NCI-H2196 treated with DMSO at 0.1 percent for 48 hours (cell line): Measurements from ENCODE around the gene WWC2.

ENCODE experiments used
- DNase-seq: peaks from one replicate; lab custom pipeline; 2025; ENCODE audit not compliant: unreplicated experiment; lab: John Stamatoyannopoulos, UW

The WWC2 gene

DNA sequence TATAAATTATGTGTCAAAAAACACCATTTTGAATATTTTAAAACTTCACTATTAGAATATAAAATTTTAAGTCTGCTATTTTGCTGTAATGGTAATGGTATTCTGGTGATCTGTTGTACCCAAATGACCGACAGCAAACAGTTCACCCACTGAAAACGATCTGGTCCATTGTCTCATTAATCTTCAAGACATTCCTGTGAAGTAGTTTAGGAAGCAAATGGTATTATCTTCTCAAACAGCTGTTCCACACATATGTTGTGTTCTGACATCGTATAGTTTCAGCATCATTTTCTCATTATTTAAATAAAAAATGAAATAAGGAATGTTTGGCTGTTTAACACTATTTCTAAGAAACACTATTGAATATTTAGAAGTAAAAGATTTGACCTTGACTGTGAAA lies 98.1 kb downstream of the WWC2 start:
- DNase-seq: no peak

DNA sequence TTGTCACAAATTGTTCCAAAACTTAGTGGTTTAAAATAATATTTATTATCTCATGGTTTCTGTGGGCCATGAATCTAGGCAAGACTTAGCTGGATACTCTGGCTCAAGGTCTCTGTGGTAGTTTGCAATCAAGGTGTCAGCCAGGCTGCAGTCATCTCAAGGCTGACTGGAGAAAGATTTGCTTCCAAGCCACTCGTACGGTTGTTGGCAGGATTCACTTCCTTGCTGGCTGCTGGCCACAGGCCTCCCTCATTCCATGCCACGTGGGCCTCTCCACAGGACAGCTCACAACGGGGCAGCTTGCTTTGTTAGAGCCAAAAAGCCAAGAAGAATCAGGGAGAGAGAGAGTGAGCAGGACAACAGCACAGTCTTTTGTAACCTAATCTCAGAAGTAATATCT lies 101.4 kb downstream of the WWC2 start:
- DNase-seq: peak; percentile 9

DNA sequence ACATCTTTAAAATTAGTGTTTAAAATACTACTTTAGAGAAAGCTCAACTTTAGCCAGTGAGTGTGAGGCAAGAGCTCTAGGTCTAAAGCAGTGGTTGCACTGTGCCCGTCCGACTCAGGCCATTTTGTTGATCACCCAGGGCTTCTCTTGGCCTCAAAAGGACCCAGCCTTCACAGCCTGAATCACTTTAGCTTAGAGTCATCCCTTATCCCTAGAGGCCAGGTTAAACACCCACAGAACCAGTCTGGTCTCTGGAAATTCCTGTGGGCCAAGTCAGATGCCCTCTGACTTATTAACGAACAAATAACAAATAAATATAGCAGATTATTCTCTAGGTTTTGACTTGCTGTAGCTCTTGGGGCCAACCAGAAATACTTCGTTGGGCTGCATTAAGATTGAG lies 102.3 kb downstream of the WWC2 start:
- DNase-seq: no peak

DNA sequence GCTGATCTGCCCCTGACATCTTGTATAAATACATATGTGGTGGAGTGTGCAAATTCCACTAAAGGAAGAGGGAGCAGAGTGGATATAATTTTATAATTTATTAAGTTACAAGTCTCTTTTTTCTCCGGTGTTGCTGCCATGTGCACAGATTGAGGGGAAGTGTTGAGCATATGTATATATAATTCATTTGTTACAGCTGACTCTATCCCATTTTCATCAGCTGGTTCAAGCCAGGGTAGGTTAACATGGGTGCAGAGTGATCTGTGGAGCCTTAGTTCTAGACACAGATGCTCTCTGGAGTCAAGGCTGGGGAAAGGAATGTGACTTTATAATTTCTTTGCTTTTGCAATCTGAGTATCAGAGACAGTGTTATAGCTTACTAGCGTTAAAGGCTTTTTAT lies 103.5 kb downstream of the WWC2 start:
- no peak for DNase-seq

DNA sequence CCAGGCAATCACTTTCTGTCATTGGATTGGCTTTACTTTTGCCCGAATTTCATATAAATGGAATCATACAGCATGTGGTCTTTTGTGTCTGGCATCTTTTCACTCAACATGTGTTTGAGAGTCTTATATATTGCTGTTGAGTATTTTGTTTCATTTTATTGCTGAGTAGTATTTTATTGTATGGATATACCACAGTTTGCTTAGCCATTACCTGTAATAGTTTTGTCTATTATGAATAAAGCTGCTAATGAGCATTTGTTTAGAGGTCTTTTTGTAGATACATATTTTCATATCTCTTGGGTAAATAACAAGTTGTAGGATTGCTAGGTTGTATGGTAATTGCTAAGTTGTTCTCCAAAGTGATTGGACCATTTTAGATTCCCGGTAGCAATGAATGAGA lies 105.7 kb downstream of the WWC2 start:
- no peak for DNase-seq

DNA sequence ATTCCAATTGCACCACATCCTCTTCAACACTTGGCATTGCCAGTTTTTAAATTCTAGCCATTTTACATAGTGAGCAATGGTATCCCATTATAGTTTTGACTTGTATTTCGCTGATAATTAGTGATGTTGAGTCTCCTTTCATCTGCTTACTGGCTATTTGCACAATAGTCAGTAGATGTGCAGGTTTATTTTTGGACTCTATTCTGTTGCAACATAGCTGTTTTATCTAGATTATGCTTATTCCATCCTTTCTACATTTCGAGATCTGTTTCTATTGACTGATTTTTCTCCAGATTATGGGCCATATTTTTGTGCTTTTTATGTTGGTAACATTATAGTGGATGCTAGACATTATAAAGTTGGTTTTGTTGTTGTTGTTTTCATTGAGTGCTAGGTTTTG lies 106.1 kb downstream of the WWC2 start:
- no peak for DNase-seq

DNA sequence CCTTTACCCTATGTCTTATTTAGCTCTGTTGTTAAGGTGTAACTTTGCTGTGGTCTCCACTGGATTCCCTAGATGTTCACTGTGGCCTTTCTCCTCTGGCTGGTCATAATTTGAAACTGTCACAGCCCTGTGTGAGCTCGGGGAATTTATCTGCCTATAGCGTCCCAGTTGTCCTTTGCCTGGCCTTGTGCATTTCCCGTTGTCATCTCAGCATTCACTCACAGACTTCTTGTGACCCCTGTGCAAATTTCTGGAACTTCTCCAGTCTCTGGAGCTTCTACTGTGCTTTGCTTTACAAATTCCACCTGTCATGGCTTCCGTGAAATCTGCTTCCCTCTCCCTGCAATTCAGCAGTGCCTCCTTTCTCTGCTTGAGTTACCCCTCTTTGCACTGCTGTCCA lies 106.7 kb downstream of the WWC2 start:
- no peak for DNase-seq

DNA sequence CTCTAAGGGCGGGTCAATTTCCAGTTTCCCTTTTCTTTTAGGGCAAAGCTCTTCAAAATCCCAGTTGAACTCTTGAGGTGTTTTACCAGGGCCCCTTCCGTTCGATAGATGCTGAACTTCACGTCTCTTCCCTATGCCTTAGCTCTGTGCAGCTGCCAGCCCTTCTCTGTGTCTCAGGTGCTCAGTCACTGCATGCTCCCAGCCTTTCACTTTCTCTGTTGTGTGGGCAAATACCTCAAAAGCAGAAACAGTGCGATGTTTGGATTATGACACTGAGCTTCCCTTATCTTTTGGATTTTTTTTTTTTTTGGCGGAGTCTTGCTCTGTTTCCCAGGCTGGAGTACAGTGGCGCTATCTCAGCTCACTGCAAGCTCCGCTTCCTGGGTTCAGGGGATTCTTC lies 112.5 kb downstream of the WWC2 start:
- no peak for DNase-seq

GRCh38 chr4:183213996-183214395 lies 114.9 kb downstream of the WWC2 start:
- no peak for DNase-seq

- no peak for DNase-seq
Measured at GRCh38 chr4:183214912-183215488, 115.9 kb downstream of the WWC2 start.

- no peak for DNase-seq
Measured at GRCh38 chr4:183220236-183220635, 121.2 kb downstream of the WWC2 start.

- no peak for DNase-seq
Measured at GRCh38 chr4:183223053-183223452, 124.0 kb downstream of the WWC2 start.

DNA sequence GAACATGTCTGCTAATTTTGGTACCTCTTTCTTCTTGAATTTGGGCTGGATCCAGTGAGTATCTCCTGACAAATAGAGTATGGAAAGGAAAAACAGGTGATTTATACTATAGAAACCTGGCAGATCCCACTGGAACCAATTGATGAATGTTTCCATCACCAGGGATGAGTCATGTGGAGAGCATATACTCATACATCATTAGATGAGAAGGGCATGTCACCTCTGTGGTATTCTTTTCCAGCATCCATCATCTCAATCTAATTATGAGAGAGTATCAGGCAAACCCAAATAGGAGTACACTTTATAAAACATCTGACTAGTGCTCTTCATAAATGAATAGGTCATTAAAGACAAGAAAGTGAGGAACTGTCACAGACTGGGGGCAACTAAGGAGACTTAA lies 130.3 kb downstream of the WWC2 start:
- no peak for DNase-seq

GRCh38 chr4:183240581-183241321 lies 141.7 kb downstream of the WWC2 start:
- no peak for DNase-seq

DNA sequence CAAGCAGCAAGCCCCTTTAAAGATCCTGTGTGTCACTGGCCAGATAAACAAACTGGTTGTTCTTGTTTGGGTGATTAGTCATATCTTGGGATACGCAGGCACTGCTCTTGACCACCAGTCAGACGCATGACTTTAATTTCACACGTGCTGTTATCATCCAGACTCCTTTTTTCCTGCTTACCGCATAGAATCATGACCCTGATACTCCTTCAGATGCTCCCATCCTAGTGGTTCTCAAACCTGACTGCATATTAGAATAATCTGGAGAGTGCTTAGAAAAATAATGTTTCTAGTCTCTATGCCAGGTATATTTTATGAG lies 142.2 kb downstream of the WWC2 start:
- no peak for DNase-seq

DNA sequence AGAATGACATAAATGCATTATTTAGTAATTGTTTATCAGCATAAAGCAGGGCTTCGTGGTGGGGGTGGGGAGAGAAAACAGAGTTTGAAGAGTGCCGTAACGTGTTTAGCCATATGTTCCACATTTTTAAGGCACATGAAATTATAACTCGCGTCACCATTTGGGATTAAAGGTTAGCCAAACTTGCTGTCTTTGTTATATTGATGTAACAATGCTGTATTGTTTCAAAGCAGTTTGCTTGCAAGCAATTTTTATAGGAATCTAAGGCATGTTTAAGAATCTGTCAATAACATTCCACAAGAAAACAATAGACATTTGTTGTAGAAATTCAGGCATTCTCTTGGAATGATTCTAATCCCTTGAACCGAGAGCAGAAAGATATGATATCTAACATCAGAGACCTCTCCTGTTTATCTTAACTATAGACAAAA lies 142.7 kb downstream of the WWC2 start:
- DNase-seq: no peak

GRCh38 chr4:183242291-183242690 lies 143.2 kb downstream of the WWC2 start:
- DNase-seq: no peak

- DNase-seq: no peak
Measured at GRCh38 chr4:183244019-183244418, 145.0 kb downstream of the WWC2 start.

- DNase-seq: no peak
Measured at GRCh38 chr4:183244506-183244905, 145.4 kb downstream of the WWC2 start.

DNA sequence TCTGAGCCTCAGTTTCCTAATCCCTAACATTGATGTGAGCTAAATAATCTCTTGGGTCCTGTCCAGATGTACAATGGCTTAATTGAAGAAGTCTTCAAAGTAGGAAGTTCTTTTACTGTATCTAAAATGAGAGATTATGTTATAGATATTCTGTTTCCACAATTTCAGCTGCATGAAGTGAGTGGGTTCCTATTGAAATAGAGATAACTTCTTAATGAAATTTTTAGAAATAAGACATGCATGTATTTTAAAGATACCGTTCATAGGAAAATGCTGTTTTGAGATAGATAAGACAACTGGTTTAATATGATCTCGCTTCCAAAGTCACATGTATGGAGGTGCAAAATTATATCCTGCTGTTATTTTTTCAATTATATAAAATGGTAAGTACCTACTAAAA lies 149.1 kb downstream of the WWC2 start:
- DNase-seq: no peak

DNA sequence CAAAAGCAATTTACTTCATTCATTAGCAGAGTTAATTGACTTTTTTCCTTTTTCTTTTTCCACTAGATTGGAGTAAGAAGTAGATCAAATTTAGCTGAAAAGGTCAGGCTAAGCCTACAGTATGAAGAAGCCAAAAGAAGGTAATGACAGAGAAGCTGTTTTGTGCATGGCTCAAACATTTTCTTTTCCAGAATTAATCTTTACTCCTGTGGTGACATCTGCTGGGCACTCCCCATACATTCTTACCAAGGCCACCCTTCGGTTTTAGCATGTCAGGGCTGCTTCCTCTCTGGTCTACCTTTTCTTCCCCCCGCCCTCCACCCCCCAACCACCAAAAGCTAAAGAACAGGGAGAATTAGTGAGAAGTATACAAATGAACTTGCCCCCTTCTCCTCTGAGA lies 150.8 kb downstream of the WWC2 start:
- peak; percentile 9 for DNase-seq

DNA sequence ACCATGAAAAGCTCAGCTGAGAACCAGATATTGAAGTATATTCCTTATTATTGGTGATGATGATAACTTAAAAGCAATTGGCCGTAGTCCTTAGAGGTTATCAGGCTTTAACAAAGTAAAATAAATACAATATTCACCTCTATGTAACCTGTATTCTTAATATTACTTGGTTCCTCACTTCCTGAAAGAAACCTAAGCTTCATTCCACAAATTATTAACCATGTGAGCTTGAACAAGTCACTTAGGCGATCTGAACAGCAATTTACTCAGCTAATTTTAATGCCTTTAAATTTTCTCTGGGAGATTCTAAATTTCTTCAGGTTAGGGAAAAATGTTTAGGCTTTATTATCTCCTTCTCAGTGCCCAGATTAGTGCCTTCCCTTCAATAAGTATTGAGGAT lies 151.8 kb downstream of the WWC2 start:
- DNase-seq: no peak

GRCh38 chr4:183252959-183253358 lies 153.9 kb downstream of the WWC2 start:
- DNase-seq: no peak
